Endothelial cell of umbilical vein (primary cell): Measurements from ENCODE around the gene ARF1.

ENCODE experiments used
- CTCF ChIP-seq, 2 donors: IDR thresholded peaks; 1 replicate in 1 of 2; 2 replicates in 1 of 2; pipeline ENCODE4 v1.5.1; 2011; ENCODE audit warnings: low read length in 2 of 2, mild to moderate bottlenecking in 2 of 2, moderate library complexity in 2 of 2, control low read depth in 1 of 2, inconsistent platforms in 1 of 2, low read depth in 1 of 2; ENCODE audit not compliant: insufficient read depth in 1 of 2; ENCODE audit errors: extremely low read depth in 1 of 2
- EZH2 ChIP-seq: IDR thresholded peaks from 2 replicates; pipeline ENCODE4 v1.6.1; 2012; ENCODE audit warnings: borderline replicate concordance, low read depth, mild to moderate bottlenecking, moderate library complexity, low read length, inconsistent platforms; ENCODE audit not compliant: severe bottlenecking
- MAX ChIP-seq: IDR thresholded peaks from 2 replicates; pipeline ENCODE4 v1.6.1; 2011; ENCODE audit not compliant: insufficient read depth, insufficient read length
- POLR2A ChIP-seq: IDR thresholded peaks from 2 replicates; pipeline ENCODE4 v1.6.1; 2012; ENCODE audit warnings: low read depth, mild to moderate bottlenecking, control low read depth, low read length
- POLR2AphosphoS5 ChIP-seq: IDR thresholded peaks from 2 replicates; pipeline ENCODE4 v1.6.1; 2012; ENCODE audit warnings: low read depth, mild to moderate bottlenecking, control low read depth, low read length, moderate library complexity; ENCODE audit not compliant: insufficient read depth

- TF ChIP-seq CTCF (IDR thresholded peaks at IDR 0.05; ENCODE audit: extremely low read depth in 1 of 2, insufficient read depth in 1 of 2, low read depth in 1 of 2, low read length in 2 of 2) (no peak), POLR2A (no peak), EZH2 (no peak), MAX (no peak), POLR2AphosphoS5 (no peak)
These were observed 18.2 kb upstream of the ARF1 start for GRCh38 chr1:228064296-228064695.
